Breast epithelium (tissue), 4 donors: ENCODE measurements around the gene RPS15A. TPM values are rescaled to one million over a fixed set of nuclear protein-coding genes. Genes with fewer than 3 reads are reported as not detected.
A peak's percentile ranks its signal among the peaks of the same experiment; 100 is the strongest.

Experiments used
- DNase-seq, 2 donors: peaks; one replicate each; pipeline ENCODE4 v3.0.0-alpha.2; 2019; ENCODE audit warnings: low spot score in 2 of 2
- H3K27ac ChIP-seq, 2 donors: fragments of 200-600 bp; sonication (generic) in 1 of 2; one replicate each; pipeline ENCODE4 v1.5.1; 2016 to 2019; ENCODE audit warnings: mild to moderate bottlenecking in 1 of 2
- H3K27me3 ChIP-seq, 2 donors: fragments of 200-600 bp; sonication (generic) in 1 of 2; one replicate each; pipeline versions ENCODE4 v1.5.1 to v1.6.0; 2017 to 2019; ENCODE audit warnings: control low read depth in 1 of 2, mild to moderate bottlenecking in 1 of 2
- H3K36me3 ChIP-seq: fragments of 200-600 bp; one replicate; pipeline ENCODE4 v1.5.1; 2019
- H3K4me1 ChIP-seq, 2 donors: fragments of 200-600 bp; sonication (generic); one replicate each; pipeline ENCODE4 v1.5.1; 2016 to 2019; ENCODE audit warnings: control low read depth in 1 of 2
- H3K4me3 ChIP-seq, 3 donors: fragments of 200-600 bp; sonication (generic); 1 replicate in 2 of 3; 2 replicates in 1 of 3; pipeline ENCODE4 v1.5.1; 2016 to 2019; ENCODE audit warnings: mild to moderate bottlenecking in 3 of 3, moderate library complexity in 2 of 3
- H3K9me3 ChIP-seq, 2 donors: fragments of 200-600 bp; sonication (generic) in 1 of 2; one replicate each; pipeline ENCODE4 v1.5.1; 2016 to 2019; ENCODE audit warnings: control low read depth in 1 of 2
- CTCF ChIP-seq, 3 donors: fragments of 450-650 bp; IDR thresholded peaks; one replicate each; pipeline ENCODE4 v1.5.1; 2016 to 2017; ENCODE audit warnings: antibody characterized with exemption in 3 of 3, mild to moderate bottlenecking in 3 of 3, moderate library complexity in 3 of 3
- POLR2A ChIP-seq: fragments of 450-650 bp; IDR thresholded peaks from one replicate; pipeline ENCODE4 v1.6.1; 2016; ENCODE audit warnings: antibody characterized with exemption, mild to moderate bottlenecking, moderate library complexity
- POLR2AphosphoS5 ChIP-seq, 3 donors: sonication (generic); formaldehyde crosslinking; IDR thresholded peaks; one replicate each; pipeline ENCODE4 v1.6.1; 2017; ENCODE audit warnings: antibody characterized with exemption in 3 of 3
- intact Hi-C: fragments of 100-400 bp; cut with DNase I; formaldehyde crosslinking; loops from one replicate; pipeline ENCODE4 v1.15.1; 2023; ENCODE audit warnings: low total_unique reads
- total RNA-seq, 3 donors: library from RNA; depleted of rRNA; stranded (reverse); fragments of >200 nt; gene quantifications; one replicate each; pipeline ENCODE4 v1.1.0, GENCODE V29; 2016

The RPS15A gene
- total RNA-seq: 1,000 to 10,000 TPM; 2,031 to 3,077 (median 2,955) TPM

- intact Hi-C loops: no loop called here
- H3K4me1 ChIP-seq: peaks cover 8 to 17% of the 10 kb centered on the region in 2 donors
Observed at GRCh38 chr16:18789850-18790706, at the start of gene RPS15A. Gene RPS15A, minus strand, starts transcription at chr16:18790334. Its CDS starts 1,221 bp downstream, at chr16:18789113.

GRCh38 chr16:18839555-18839954, 49.4 kb upstream of the RPS15A start:
- Histone ChIP-seq H3K4me1 (no peaks in the 10 kb centered on the region), H3K36me3 (peaks cover 9% of the 10 kb centered on the region), H3K27me3 (no peaks in the 10 kb centered on the region), H3K27ac (peak overlapping the region; percentile 1 to 56), H3K9me3 (no peaks in the 10 kb centered on the region), H3K4me3 (no peak overlapping the region)
- peak in 1 of 2 donors; percentile 23 for DNase-seq
- TF ChIP-seq POLR2AphosphoS5 (IDR thresholded peaks at IDR 0.05) (no peak), CTCF (IDR thresholded peaks at IDR 0.05) (no peak), POLR2A (no peak)
- intact Hi-C loops: no loop called here

More at GRCh38 chr16:18789850-18790706, at the start of gene RPS15A:
- no peaks in the 10 kb centered on the region for H3K27me3 ChIP-seq
- peak within 1 kb of the TSS; percentile 81 to 92 for H3K27ac ChIP-seq
- peaks cover 3% of the 10 kb centered on the region for H3K36me3 ChIP-seq
- TF ChIP-seq CTCF (IDR thresholded peaks at IDR 0.05) (peak in 1 of 3 donors; percentile 10), POLR2AphosphoS5 (IDR thresholded peaks at IDR 0.05) (peak; percentile 95 to 99 (median 99)), POLR2A (peak; percentile 57)
- peak; percentile 92 to 95 for DNase-seq
- no peaks in the 10 kb centered on the region for H3K9me3 ChIP-seq
- H3K4me3 ChIP-seq: peak within 1 kb of the TSS; percentile 79 to 98 (median 97)

GRCh38 chr16:18836702-18837101, 46.6 kb upstream of the RPS15A start:
- TF ChIP-seq CTCF (IDR thresholded peaks at IDR 0.05) (no peak), POLR2A (no peak), POLR2AphosphoS5 (IDR thresholded peaks at IDR 0.05) (no peak)
- Histone ChIP-seq H3K36me3 (peaks cover 9% of the 10 kb centered on the region), H3K9me3 (no peaks in the 10 kb centered on the region), H3K4me1 (no peaks in the 10 kb centered on the region), H3K4me3 (no peak overlapping the region), H3K27me3 (no peaks in the 10 kb centered on the region), H3K27ac (no peak overlapping the region)
- DNase-seq: no peak
- intact Hi-C loops: no loop called here

- DNase-seq: no peak
- Histone ChIP-seq H3K9me3 (no peaks in the 10 kb centered on the region), H3K36me3 (peaks cover 9% of the 10 kb centered on the region), H3K4me1 (no peaks in the 10 kb centered on the region), H3K27ac (no peak overlapping the region), H3K4me3 (no peak overlapping the region), H3K27me3 (no peaks in the 10 kb centered on the region)
- TF ChIP-seq POLR2AphosphoS5 (IDR thresholded peaks at IDR 0.05) (no peak), POLR2A (no peak), CTCF (IDR thresholded peaks at IDR 0.05) (no peak)
- intact Hi-C loops: no loop called here
Observed at GRCh38 chr16:18834864-18835263, 44.7 kb upstream of the RPS15A start.
